ENCODE data around the gene STARD3NL. TPM values are rescaled to one million over a fixed set of nuclear protein-coding genes. Genes with fewer than 3 reads are reported as not detected.

STARD3NL gene
- total RNA-seq, 2 experiments from 2014 or later, result 16.3 to 21.7 TPM

DNA sequence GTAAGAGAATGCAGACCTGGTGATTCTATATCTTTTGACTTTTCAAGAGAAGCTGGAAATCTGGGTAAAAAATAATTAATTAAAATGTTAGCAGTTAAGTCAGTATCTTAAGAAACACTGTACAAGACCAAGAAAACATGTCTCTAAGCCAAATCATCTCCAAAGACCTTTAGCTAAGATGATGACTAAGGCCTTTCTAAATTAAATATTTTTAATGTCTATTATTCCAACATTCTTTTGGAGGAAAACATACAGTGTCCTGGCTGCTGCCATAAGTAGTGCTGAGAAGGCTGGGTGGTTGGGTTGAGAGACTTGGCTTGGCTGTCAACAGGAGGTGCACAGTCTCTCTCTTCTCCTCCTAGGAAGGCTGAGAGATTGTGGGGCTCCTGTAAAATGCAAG lies 20.3 kb downstream of the STARD3NL start:
- intact Hi-C loops (cut with micrococcal nuclease; ENCODE audit: unreplicated experiment), result no loop called here
- TF ChIP-seq, protein P1, sequence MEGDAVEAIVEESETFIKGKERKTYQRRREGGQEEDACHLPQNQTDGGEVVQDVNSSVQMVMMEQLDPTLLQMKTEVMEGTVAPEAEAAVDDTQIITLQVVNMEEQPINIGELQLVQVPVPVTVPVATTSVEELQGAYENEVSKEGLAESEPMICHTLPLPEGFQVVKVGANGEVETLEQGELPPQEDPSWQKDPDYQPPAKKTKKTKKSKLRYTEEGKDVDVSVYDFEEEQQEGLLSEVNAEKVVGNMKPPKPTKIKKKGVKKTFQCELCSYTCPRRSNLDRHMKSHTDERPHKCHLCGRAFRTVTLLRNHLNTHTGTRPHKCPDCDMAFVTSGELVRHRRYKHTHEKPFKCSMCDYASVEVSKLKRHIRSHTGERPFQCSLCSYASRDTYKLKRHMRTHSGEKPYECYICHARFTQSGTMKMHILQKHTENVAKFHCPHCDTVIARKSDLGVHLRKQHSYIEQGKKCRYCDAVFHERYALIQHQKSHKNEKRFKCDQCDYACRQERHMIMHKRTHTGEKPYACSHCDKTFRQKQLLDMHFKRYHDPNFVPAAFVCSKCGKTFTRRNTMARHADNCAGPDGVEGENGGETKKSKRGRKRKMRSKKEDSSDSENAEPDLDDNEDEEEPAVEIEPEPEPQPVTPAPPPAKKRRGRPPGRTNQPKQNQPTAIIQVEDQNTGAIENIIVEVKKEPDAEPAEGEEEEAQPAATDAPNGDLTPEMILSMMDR (conservative IDR thresholded peaks at IDR 0.05; ENCODE audit: low read length), result no peak
- TF ChIP-seq EZH2phosphoT487 (IDR thresholded peaks at IDR 0.05; ENCODE audit: borderline replicate concordance, low read depth, low read length), result no peak
- Histone ChIP-seq H3K4me3 (ENCODE audit: low read depth, low read length, poor library complexity, severe bottlenecking) (no peak overlapping the region), H4K20me1 (ENCODE audit: insufficient read depth, low read length) (peaks cover 4% of the 10 kb centered on the region; the same call in 1 of the 2 replicates), H2AFZ (ENCODE audit: low read length) (no peak overlapping the region), H3K9me3 (ENCODE audit: low read length) (no peaks in the 10 kb centered on the region), H3K36me3 (ENCODE audit: insufficient read depth, low read length) (no peaks in the 10 kb centered on the region), H3K4me1 (ENCODE audit: insufficient read depth, low read length, poor library complexity, severe bottlenecking) (no peaks in the 10 kb centered on the region), H3K79me2 (ENCODE audit: insufficient read depth, low read depth, low read length) (no peaks in the 10 kb centered on the region), H3K27ac (ENCODE audit: low read depth, low read length, poor library complexity, severe bottlenecking) (no peak overlapping the region), H3K9me2 (ENCODE audit: insufficient read depth, low read length) (no peaks in the 10 kb centered on the region), H3K4me2 (ENCODE audit: low read length) (no peak overlapping the region)
- BruUV-seq (replicated peaks), result no TSS peak
- DNase-seq (ENCODE audit: low spot score), result no peak
- POLR2A ChIA-PET, result interaction anchor here (1.3 to 1.4 kb wide), 2 partner anchors 19 to 20 kb away, joined by 3 to 4 read pairs; no protein-coding TSS in a partner anchor
- CTCF ChIA-PET (ENCODE audit: unreplicated experiment), result interaction anchor here (1.5 kb wide), 1 partner anchor 17 kb away, joined by 5 read pairs; no protein-coding TSS in a partner anchor

DNA sequence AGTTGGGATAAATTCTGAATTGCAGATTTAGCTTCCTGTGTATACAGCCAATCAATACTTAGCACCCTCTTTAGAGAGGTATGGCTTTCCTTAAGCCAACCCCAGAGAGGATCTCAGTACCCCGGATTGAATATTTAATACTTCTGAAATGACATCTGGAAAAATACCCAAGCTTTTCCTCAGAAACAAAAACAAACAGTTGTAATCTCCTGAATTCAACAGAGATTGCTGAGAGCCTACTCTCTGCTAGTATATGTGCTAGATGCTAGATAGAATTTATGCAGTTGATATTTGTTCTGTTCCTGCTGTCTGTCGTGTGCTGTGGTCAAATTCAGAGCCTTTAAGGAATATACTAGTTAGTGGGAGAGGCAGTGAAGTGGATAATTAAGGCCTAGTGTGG lies 21.1 kb downstream of the STARD3NL start:
- H3K79me2 ChIP-seq (ENCODE audit: insufficient read depth, low read depth, low read length), result no peaks in the 10 kb centered on the region
- DNase-seq (ENCODE audit: low spot score), result no peak
- H3K36me3 ChIP-seq (ENCODE audit: insufficient read depth, low read length), result no peaks in the 10 kb centered on the region
- peaks cover 4% of the 10 kb centered on the region; the same call in 1 of the 2 replicates for H4K20me1 ChIP-seq (ENCODE audit: insufficient read depth, low read length)
- ChIA-PET POLR2A (no interaction called here), CTCF (ENCODE audit: unreplicated experiment) (no interaction called here)
- TF ChIP-seq, protein P1 (conservative IDR thresholded peaks at IDR 0.05; ENCODE audit: low read length), result no peak
- TF ChIP-seq EZH2phosphoT487 (IDR thresholded peaks at IDR 0.05; ENCODE audit: borderline replicate concordance, low read depth, low read length), result no peak
- H3K4me1 ChIP-seq (ENCODE audit: insufficient read depth, low read length, poor library complexity, severe bottlenecking), result no peaks in the 10 kb centered on the region
- H2AFZ ChIP-seq (ENCODE audit: low read length), result no peak overlapping the region
- intact Hi-C loops (cut with micrococcal nuclease; ENCODE audit: unreplicated experiment), result no loop called here
- no peaks in the 10 kb centered on the region for H3K9me2 ChIP-seq (ENCODE audit: insufficient read depth, low read length)
- no TSS peak for BruUV-seq (replicated peaks)
- H3K4me2 ChIP-seq (ENCODE audit: low read length), result no peak overlapping the region
- no peak overlapping the region for H3K27ac ChIP-seq (ENCODE audit: low read depth, low read length, poor library complexity, severe bottlenecking)
- H3K4me3 ChIP-seq (ENCODE audit: low read depth, low read length, poor library complexity, severe bottlenecking), result no peak overlapping the region
- H3K9me3 ChIP-seq (ENCODE audit: low read length), result no peaks in the 10 kb centered on the region

DNA sequence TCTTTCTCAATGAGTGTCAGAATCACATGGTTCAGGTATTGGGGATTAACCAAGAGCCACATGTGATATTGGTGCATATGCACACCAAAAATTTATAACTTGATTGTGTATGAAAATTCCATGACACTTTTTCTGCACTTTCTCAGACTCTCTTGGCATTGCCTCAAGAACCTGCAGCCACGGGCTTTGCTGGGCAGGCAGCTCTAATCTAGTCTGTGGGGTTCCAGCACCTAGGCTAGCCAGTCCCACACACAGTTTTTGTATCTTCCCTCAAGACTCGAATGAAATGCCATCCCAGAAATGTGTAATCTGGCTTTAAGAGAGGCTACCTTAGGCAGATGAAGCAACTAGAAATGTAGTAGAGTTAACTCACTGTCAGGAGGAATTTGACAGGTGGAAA lies 21.7 kb downstream of the STARD3NL start:
- BruUV-seq (replicated peaks), result no TSS peak
- no peaks in the 10 kb centered on the region for H3K9me3 ChIP-seq (ENCODE audit: low read length)
- no peaks in the 10 kb centered on the region for H3K36me3 ChIP-seq (ENCODE audit: insufficient read depth, low read length)
- H3K79me2 ChIP-seq (ENCODE audit: insufficient read depth, low read depth, low read length), result no peaks in the 10 kb centered on the region
- no peak overlapping the region for H3K4me3 ChIP-seq (ENCODE audit: low read depth, low read length, poor library complexity, severe bottlenecking)
- TF ChIP-seq EZH2phosphoT487 (IDR thresholded peaks at IDR 0.05; ENCODE audit: borderline replicate concordance, low read depth, low read length), result no peak
- TF ChIP-seq, protein P1 (conservative IDR thresholded peaks at IDR 0.05; ENCODE audit: low read length), result no peak
- H3K27ac ChIP-seq (ENCODE audit: low read depth, low read length, poor library complexity, severe bottlenecking), result no peak overlapping the region
- H2AFZ ChIP-seq (ENCODE audit: low read length), result no peak overlapping the region
- ChIA-PET CTCF (ENCODE audit: unreplicated experiment) (no interaction called here), POLR2A (no interaction called here)
- H4K20me1 ChIP-seq (ENCODE audit: insufficient read depth, low read length), result peaks cover 4% of the 10 kb centered on the region; the same call in 1 of the 2 replicates
- no peak overlapping the region for H3K4me2 ChIP-seq (ENCODE audit: low read length)
- no peaks in the 10 kb centered on the region for H3K4me1 ChIP-seq (ENCODE audit: insufficient read depth, low read length, poor library complexity, severe bottlenecking)
- H3K9me2 ChIP-seq (ENCODE audit: insufficient read depth, low read length), result no peaks in the 10 kb centered on the region
- intact Hi-C loops (cut with micrococcal nuclease; ENCODE audit: unreplicated experiment), result no loop called here
- DNase-seq (ENCODE audit: low spot score), result no peak
